B cell (primary cell): Measurements from ENCODE around the gene NUP210. TPM values are rescaled to one million over a fixed set of nuclear protein-coding genes. Genes with fewer than 3 reads are reported as not detected.

Source experiments
- ATAC-seq: fragments of 200-7000 bp; cut with Tn5 transposase; one replicate; pipeline ENCODE4 v1.10.0; 2021; ENCODE audit warnings: low read depth, mild to moderate bottlenecking, moderate number of reproducible peaks, moderate library complexity
- CTCF ChIA-PET: fragments of 350-600 bp; sonication (Branson Sonifier 250); formaldehyde crosslinking; loops from one replicate; lab custom pipeline; 2021; ENCODE audit warnings: antibody characterized with exemption, inconsistent platforms; lab: Charles Lee
- POLR2A ChIA-PET: fragments of 350-600 bp; sonication (Branson Sonifier 250); formaldehyde crosslinking; loops from one replicate; lab custom pipeline; 2021; ENCODE audit warnings: antibody characterized with exemption; lab: Charles Lee
- DNase-seq: peaks from one replicate; pipeline ENCODE4 v3.0.0; 2013
- H2AFZ ChIP-seq: 2 replicates; pipeline ENCODE4 v1.6.1; 2012; ENCODE audit warnings: mild to moderate bottlenecking, low read depth, low read length; ENCODE audit not compliant: insufficient read depth, poor library complexity, severe bottlenecking
- H3K27ac ChIP-seq, 2 donors: 1 replicate in 1 of 2; 2 replicates in 1 of 2; pipeline ENCODE4 v1.5.1; 2012 to 2013; ENCODE audit warnings: low read length in 2 of 2, mild to moderate bottlenecking in 2 of 2, moderate library complexity in 1 of 2
- H3K27me3 ChIP-seq, 4 experiments: fragments of 200-600 bp in 1 of 4; sonication (generic) in 1 of 4; replicated peaks in 1 of 4; 1 replicate in 2 of 4; 2 replicates in 2 of 4; pipeline versions ENCODE4 v1.6.1 to v1.7.0; 2013 to 2016; ENCODE audit warnings: low read length in 3 of 4, mild to moderate bottlenecking in 2 of 4, mixed read lengths in 1 of 4, moderate library complexity in 1 of 4; ENCODE audit not compliant: insufficient read depth in 4 of 4, control insufficient read depth in 3 of 4; ENCODE audit errors: control extremely low read depth in 1 of 4
- H3K36me3 ChIP-seq, 2 experiments: replicated peaks in 1 of 2; 1 replicate in 1 of 2; 2 replicates in 1 of 2; pipeline versions ENCODE4 v1.6.1 to v1.7.1; 2013; ENCODE audit warnings: low read length in 1 of 2; ENCODE audit not compliant: insufficient read depth in 2 of 2, control insufficient read depth in 1 of 2; ENCODE audit errors: control extremely low read depth in 1 of 2, extremely low read depth in 1 of 2
- H3K4me1 ChIP-seq, 2 donors: fragments of 200-600 bp in 1 of 2; sonication (generic) in 1 of 2; 1 replicate in 1 of 2; 2 replicates in 1 of 2; pipeline versions ENCODE4 v1.5.1 to v1.6.1; 2013 to 2017; ENCODE audit warnings: low read length in 2 of 2; ENCODE audit not compliant: control insufficient read depth in 2 of 2, insufficient read depth in 2 of 2
- H3K4me2 ChIP-seq: replicated peaks from 2 replicates; pipeline ENCODE3; 2012; ENCODE audit warnings: mild to moderate bottlenecking, low read depth, low read length; ENCODE audit not compliant: poor library complexity, severe bottlenecking
- H3K4me3 ChIP-seq, 5 experiments: fragments of 200-600 bp in 1 of 5; sonication (generic) in 1 of 5; 1 replicate in 3 of 5; 2 replicates in 2 of 5; pipeline versions ENCODE4 v1.5.1 to v1.7.0; 2011 to 2016; ENCODE audit warnings: low read length in 4 of 5, mild to moderate bottlenecking in 4 of 5, low read depth in 2 of 5, control low read depth in 1 of 5, moderate library complexity in 1 of 5; ENCODE audit not compliant: insufficient read depth in 1 of 5; ENCODE audit errors: control extremely low read depth in 1 of 5, extremely low read depth in 1 of 5
- H3K79me2 ChIP-seq: fragments of 200-600 bp; sonication (generic); one replicate; pipeline ENCODE4 v1.6.0; 2016; ENCODE audit warnings: low read length; ENCODE audit not compliant: control insufficient read depth, insufficient read depth
- H3K9ac ChIP-seq: fragments of 200-600 bp; sonication (generic); 2 replicates; pipeline ENCODE4 v1.6.1; 2017; ENCODE audit warnings: mild to moderate bottlenecking, low read length, moderate library complexity
- H3K9me3 ChIP-seq, 3 donors: one replicate each; pipeline versions ENCODE4 v1.6.1 to v1.7.1; 2013; ENCODE audit warnings: low read length in 2 of 3; ENCODE audit not compliant: control insufficient read depth in 2 of 3, insufficient read depth in 1 of 3; ENCODE audit errors: control extremely low read depth in 1 of 3
- H4K20me1 ChIP-seq: 2 replicates; pipeline ENCODE4 v1.6.0; 2012; ENCODE audit warnings: mild to moderate bottlenecking, low read length; ENCODE audit not compliant: insufficient read depth, control insufficient read depth, poor library complexity, severe bottlenecking
- H3K27ac Mint-ChIP-seq: one replicate; pipeline ENCODE4 v1.8.0; 2021; ENCODE audit warnings: mixed read lengths
- H3K27me3 Mint-ChIP-seq: one replicate; pipeline ENCODE4 v1.8.0; 2021; ENCODE audit warnings: mixed read lengths
- H3K4me1 Mint-ChIP-seq: one replicate; pipeline ENCODE4 v1.8.0; 2021; ENCODE audit warnings: mixed read lengths
- H3K4me3 Mint-ChIP-seq: one replicate; pipeline ENCODE4 v1.8.0; 2021; ENCODE audit warnings: mixed read lengths
- H3K9me3 Mint-ChIP-seq: one replicate; pipeline ENCODE4 v1.8.0; 2022; ENCODE audit warnings: mixed read lengths; ENCODE audit not compliant: insufficient read depth
- EZH2 ChIP-seq: IDR thresholded peaks from 2 replicates; pipeline ENCODE4 v1.6.1; 2012; ENCODE audit warnings: borderline replicate concordance, low read depth, mild to moderate bottlenecking, moderate library complexity, low read length; ENCODE audit not compliant: insufficient read depth, poor library complexity, severe bottlenecking
- WGBS: methylation state at CpG from one replicate; pipeline ENCODE4 v1.1.5; 2013; ENCODE audit warnings: missing lambda C conversion rate; ENCODE audit not compliant: insufficient coverage; 5-methylcytosine and 5-hydroxymethylcytosine counted together
- intact Hi-C: fragments of 100-400 bp; cut with micrococcal nuclease; formaldehyde crosslinking; loops from one replicate; pipeline ENCODE4 v1.10.0; 2022
- polyA plus RNA-seq: library from polyadenylated mRNA; depleted of rRNA; stranded (reverse); fragments of >200 nt; gene quantifications from 2 replicates; pipeline ENCODE4 v1.2.3, GENCODE V29; 2012
- total RNA-seq, 2 donors: library from RNA; stranded (reverse); fragments of 120-200 nt in 1 of 2; gene quantifications; 1 replicate in 1 of 2; 2 replicates in 1 of 2; pipeline versions ENCODE4 v1.2.3 to v1.2.4, GENCODE V29; 2013 to 2022
- TF ChIP-seq, protein P1 (sequence below): fragments of 200-600 bp; IDR thresholded peaks from one replicate; pipeline ENCODE4 v1.8.0; 2022; ENCODE audit warnings: antibody characterized with exemption, mild to moderate bottlenecking

The NUP210 gene
- total and polyA plus RNA-seq, 2 donors (not counting 1 experiment from before 2014, with no cell fraction given): 114 to 159 TPM

DNA sequence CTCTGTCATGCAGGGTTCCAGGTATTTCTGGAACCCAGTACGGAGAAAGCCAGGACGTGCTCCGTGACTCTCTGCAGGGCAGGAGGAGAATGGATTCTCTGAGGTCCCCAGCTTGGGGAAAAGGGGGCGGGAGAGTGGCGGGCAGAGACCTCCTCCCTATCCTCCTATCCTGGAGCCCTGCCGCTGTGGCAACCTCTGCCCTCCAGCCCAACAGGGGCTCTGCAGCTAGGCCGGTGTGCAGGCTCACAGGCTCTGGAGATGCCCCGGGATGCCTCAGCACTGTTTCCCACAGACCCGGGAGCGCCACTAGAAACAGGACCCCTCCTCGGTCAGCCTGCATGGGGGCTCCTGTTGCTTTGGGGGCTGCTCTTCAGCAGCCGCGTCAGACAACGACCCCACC, 43.1 kb downstream of the NUP210 start:
- Mint-ChIP-seq H3K4me1 (no peaks in the 10 kb centered on the region), H3K9me3 (no peaks in the 10 kb centered on the region), H3K4me3 (no peak overlapping the region), H3K27me3 (no peaks in the 10 kb centered on the region), H3K27ac (no peak overlapping the region)
- ChIA-PET CTCF (no interaction called here), POLR2A (no interaction called here)
- peaks cover 28% of the 10 kb centered on the region for H3K79me2 ChIP-seq
- TF ChIP-seq, protein P1, sequence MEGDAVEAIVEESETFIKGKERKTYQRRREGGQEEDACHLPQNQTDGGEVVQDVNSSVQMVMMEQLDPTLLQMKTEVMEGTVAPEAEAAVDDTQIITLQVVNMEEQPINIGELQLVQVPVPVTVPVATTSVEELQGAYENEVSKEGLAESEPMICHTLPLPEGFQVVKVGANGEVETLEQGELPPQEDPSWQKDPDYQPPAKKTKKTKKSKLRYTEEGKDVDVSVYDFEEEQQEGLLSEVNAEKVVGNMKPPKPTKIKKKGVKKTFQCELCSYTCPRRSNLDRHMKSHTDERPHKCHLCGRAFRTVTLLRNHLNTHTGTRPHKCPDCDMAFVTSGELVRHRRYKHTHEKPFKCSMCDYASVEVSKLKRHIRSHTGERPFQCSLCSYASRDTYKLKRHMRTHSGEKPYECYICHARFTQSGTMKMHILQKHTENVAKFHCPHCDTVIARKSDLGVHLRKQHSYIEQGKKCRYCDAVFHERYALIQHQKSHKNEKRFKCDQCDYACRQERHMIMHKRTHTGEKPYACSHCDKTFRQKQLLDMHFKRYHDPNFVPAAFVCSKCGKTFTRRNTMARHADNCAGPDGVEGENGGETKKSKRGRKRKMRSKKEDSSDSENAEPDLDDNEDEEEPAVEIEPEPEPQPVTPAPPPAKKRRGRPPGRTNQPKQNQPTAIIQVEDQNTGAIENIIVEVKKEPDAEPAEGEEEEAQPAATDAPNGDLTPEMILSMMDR: no peak
- TF ChIP-seq EZH2: no peak
- H3K4me2 ChIP-seq: no peak overlapping the region
- no peak overlapping the region for H3K9ac ChIP-seq
- H4K20me1 ChIP-seq: peaks cover 46% of the 10 kb centered on the region
- intact Hi-C loops: no loop called here
- no peaks in the 10 kb centered on the region for H3K9me3 ChIP-seq
- no peak for ATAC-seq
- 98% methylated on average over 13 of the region's 14 CpGs for whole genome bisulfite sequencing
- H3K4me1 ChIP-seq: no peaks in the 10 kb centered on the region
- no peak for DNase-seq
- peaks cover 4 to 90% of the 10 kb centered on the region in 2 experiments for H3K36me3 ChIP-seq
- H3K27me3 ChIP-seq: no peaks in the 10 kb centered on the region
- H3K27ac ChIP-seq: no peak overlapping the region
- no peak overlapping the region for H2AFZ ChIP-seq
- H3K4me3 ChIP-seq: no peak overlapping the region

DNA sequence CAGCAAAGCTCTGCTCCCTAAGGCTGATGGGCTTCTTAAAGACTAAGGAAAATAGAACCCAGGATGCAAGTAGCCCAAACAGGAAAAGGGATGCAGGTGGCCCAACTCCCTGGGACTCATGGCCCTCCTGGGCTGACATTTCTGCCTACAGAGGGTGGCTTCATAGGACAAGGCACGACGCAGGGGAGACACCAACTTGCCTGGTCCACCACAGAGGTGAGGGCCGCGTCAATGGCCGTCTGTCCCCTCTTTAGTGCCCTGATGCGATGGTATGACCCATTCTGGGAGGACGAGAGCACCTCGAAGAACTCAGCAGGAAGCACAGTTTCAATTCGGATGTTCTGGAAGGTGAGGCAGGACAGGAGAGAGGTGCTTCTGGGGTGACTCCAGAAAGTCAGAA, 44.0 kb downstream of the NUP210 start:
- over 99% methylated on average over 9 of the region's 9 CpGs for WGBS
- Histone ChIP-seq H3K4me1 (no peaks in the 10 kb centered on the region), H3K9ac (no peak overlapping the region), H3K4me2 (no peak overlapping the region), H3K27me3 (no peaks in the 10 kb centered on the region), H3K79me2 (peaks cover 23% of the 10 kb centered on the region), H3K27ac (no peak overlapping the region), H3K36me3 (peaks cover 4 to 92% of the 10 kb centered on the region in 2 experiments), H3K4me3 (no peak overlapping the region), H4K20me1 (peaks cover 41% of the 10 kb centered on the region), H2AFZ (no peak overlapping the region), H3K9me3 (no peaks in the 10 kb centered on the region)
- Mint-ChIP-seq H3K27me3 (no peaks in the 10 kb centered on the region), H3K27ac (no peak overlapping the region), H3K4me3 (no peak overlapping the region), H3K9me3 (no peaks in the 10 kb centered on the region), H3K4me1 (no peaks in the 10 kb centered on the region)
- intact Hi-C loops: no loop called here
- ATAC-seq (no peak), DNase-seq (no peak)
- POLR2A ChIA-PET: no interaction called here
- no peak for TF ChIP-seq EZH2
- TF ChIP-seq, protein P1: no peak
- CTCF ChIA-PET: no interaction called here
